CD4-positive, alpha-beta T cell treated with Interleukin-1 beta for 1 hour (primary cell): ENCODE measurements around the gene CHKA.

Experiments used
- DNase-seq, 2 donors: peaks; one replicate each; pipeline ENCODE4 v3.0.0-alpha.2; 2020 to 2022

Gene CHKA

DNA sequence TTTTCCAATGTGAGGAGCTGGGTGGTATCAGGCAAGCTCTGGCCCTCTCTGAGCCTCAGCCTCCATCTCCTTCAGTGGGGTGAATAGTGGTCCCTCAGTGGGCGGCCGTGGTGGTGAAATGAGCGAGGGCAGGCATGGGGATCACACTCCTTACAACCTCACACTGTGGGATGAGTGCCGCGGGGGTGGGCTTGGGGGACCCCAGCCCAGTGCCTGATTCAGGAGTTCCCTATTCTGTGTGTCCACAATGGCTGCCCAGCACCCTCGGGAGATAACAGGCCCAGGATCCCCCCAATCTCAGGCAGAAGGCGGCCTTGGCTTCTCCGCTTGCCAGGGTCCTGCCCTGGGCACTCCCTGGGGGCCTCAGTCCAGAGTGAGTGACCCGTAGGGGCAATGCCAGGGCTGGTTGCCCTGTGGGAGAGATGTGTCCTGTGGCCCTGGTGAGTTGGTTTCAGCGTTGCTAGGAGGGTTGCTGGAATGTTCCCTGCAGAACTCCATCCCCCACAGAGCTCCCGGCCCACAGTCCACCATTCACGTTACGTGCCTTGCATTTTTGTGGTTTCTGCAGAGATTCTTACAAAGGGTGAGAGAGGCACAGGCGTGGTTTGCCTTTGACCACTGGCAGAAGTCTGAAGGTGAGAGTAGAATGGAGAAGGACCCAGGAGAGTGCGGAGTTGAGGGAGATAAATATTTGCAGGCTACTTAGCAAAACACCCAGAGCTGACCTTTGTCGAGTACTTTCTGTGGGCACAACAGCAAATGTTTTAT is 108.2 kb downstream of the CHKA start:
- DNase-seq = no peak

DNA sequence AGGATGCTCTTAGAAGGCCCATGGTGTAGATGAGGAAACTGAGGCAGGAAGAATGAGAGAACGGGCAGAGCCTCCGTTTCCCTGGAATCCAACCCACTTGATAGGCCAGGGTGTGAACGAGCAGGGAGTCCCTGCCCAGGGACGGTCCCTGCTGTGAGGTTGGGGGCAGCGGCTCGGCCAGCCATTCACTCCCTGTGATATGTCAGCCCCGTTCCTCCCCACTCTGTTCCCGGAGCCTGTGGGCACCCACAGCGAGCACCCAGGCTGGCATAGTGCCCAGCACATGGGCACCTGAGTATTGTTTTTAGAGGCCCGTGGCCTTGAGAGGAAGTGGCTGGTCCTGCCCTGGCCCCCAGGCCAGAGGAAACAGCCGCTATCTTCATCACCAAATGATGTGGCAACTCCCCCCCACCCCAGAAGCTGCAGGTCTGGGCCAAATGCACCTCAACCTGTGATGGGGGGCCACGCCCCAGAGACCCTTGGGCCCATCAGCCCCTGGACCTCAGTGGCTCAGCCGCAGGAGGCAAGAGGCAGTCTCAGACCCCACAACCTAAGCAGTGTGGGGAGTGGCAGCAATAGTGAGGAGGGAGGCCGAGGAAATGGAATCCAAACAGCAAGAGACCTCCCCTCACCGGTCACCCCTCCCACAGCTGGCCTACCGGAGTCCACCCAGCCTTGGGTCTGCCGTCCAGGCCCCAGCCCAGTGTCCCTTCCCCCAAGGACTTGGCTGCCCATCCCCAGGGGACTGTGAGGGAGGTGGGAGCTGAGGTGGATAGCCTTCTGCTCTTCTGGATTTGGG is 108.9 kb downstream of the CHKA start:
- no peak for DNase-seq

- no peak for DNase-seq
Measured at GRCh38 chr11:68011051-68011943, 109.9 kb downstream of the CHKA start.

- peak; percentile 14 to 72 for DNase-seq
Measured at GRCh38 chr11:68010090-68011041, 110.8 kb downstream of the CHKA start, which contains the start of gene ALDH3B1. ALDH3B1 (plus strand) TSS chr11:68010327; CDS start chr11:68015298, 4,971 bp downstream.

DNA sequence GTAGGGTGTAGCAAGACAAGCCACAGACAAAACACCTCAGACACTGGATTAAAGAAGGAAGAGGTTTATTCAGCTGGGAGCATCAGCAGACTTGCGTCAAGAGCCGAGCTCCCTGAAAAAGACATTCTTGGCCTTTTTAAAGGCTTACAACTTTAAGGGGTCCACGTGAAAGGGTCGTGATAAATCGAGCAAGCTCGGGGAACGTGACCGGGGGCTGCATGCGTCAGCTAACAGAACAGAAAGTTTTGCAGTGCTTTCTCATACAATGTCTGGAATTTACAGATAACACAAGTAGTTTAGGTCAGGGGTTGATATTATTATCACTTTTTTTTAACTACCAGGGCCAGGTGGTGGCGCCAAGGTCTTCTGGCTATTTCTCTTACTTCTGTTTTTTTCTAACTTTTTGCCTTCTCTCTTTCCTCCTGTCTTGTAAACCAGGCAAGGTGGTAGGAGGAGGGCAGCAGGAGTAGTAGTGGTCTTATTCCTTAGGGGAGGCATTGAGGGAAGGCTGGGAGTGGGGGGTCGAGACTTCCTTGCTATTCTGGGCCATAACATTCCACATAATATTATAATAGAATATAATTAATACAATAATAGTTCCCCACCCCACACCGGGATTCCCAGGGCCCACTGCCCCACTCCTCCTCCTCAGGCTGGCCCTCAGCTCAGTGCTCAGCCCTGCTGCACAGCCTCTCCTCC is 111.6 kb downstream of the CHKA start:
- peak in 1 of 2 donors; percentile 41 for DNase-seq

DNA sequence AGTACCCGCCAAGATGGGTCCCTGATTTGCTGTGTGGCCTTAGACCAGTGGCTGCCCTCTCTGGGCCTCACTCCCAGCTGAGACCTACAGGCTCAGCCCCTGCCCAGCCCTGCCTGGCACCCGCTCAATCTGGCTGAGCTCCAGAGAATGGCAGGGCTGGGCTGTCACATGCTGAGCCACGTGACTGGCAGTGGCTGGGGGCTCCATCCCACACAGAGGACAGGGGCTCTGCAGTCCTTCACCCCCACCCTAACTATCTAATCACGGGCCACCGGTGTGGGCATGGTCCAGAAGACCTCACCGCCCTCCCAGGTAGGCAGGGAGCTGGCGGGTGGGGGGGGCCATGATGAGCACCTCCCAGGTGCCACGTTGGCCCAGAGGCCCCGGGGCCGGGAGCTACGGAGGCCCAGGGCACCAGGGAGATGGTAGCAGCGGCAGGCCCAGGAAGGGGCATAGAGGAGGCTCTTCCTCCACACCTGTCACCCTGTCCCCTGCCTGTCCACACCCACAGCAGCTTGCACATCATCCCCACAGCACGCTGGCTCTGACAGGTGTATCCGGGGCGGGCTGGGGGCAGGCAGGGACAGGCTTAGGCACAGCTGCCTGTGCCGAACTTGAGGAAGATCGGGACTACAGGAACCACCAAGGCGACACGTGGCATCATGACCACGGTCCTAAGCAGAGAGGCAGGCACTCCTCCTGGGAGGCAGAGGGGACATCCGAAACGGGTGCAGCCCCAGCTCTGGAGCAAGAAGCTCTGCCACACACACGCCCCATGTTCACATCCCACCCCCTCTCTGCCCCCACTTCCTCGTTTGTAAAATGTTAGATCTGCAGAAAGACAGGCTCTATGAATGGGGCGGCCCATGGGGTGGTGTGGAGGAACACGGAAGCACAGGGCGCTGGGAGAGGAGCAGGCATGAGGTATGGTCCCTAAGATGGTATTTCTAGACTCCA is 112.5 kb downstream of the CHKA start:
- DNase-seq = peak in 1 of 2 donors; percentile 25

DNA sequence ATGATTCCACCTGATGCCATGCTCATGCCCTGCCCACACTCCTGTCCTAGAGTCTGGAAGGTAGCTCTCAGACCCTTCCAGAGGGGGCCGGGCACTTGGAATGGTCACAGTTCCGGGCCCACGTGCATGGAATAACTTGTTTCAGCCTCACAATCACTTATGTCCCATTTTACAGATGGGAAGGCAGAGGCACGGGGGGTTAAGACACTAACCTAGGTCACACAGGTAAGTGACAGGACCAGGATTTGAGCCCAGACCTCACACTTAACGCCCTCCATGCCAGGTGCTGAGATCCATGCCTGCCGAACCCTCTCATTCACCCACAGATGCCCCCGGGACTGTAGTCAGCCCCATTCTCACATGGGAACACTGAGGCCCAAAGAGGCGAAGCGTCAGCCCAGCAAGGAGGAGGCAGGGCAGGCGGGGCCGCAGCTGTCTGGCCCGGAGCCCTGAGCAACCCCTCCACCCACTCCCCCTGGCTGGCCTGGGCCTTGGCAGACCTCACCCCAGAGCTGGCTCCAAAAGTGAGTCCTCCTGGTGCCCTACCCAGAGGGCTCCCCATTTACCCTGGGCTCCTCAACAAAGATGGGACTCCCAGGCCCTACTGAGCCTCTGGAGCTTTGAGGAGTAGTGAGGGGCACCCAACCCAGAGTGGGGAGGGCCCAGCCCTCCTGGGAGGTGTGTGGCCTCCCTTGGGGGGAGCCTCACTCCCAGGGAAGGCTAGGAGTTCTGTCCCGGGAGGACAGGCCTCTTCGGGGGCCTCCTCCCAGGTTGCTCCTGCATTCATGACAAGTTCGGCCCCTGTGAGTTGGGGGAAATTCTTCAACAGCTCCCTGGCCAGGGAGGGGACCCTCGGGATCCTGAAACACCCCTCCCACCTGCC is 113.4 kb downstream of the CHKA start:
- no peak for DNase-seq

DNA sequence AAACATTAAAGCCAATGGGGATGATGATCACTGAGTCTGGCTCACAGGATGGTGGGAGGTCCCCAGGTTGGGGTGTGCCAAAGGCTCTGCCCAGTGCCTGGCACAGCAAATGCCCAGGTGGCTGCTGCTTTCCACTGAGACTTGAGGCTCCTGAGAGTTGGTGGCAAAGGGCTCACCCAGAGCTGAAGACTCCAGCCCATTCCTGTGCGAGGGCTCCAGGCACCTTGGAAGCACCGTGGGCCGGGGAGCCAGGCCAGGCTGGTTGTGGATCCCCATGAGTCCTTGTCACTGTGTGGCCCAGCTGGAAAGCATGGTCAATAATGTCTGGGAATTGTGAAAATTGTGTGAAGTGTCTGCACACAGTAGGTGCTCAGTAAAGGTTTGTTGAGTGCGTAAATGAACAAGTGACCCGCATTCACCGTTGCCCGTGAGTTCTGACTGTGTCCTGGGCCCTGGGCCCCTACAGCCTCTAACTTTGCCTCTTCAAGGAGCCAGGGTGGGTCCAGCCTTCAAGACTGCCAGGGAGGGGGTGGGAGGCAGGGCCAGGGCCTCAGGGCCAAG is 114.5 kb downstream of the CHKA start:
- no peak for DNase-seq

DNA sequence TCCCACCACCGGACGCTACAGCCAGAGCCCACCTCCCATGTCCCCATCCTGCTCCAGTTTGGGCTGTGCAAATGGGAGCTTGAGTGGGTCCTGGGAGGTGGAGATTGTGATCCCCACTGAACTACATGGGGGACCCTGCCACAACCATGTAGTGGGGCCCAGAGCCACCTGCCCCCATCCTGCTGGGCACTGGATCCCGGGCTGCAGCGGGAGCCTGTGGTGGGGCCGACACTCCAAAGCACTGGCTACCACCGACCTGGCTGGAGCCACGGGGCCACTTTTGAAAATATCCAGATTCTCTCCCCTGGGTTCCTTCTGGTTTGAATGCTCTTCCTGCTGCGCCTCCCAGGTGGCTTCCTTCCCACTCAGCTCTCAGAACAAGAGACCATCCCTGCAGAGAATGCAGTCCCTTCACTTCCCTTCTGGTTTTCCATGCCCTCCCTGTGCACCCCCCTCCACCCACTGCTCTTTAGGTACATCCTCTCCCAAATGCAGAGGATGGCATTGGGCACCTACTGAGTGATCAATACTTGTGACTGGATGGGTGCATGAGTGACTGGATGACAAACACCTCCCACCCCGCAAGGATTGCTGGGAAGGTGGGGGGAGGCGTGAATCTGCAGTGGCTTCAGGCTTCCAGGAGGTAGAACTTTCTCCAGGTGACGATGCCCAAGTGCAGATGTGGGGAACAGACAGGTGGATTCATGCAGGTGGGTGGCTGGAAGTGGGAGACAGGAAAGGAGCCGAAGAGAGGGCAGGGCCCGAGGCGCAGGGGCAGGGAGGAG is 116.4 kb downstream of the CHKA start:
- no peak for DNase-seq

- DNase-seq = peak; percentile 84 to 88
Measured at GRCh38 chr11:68003846-68004550, 117.2 kb downstream of the CHKA start, which contains the start of gene UNC93B1. UNC93B1 (minus strand) TSS chr11:68004097; CDS start chr11:68004043, 54 bp downstream.

DNA sequence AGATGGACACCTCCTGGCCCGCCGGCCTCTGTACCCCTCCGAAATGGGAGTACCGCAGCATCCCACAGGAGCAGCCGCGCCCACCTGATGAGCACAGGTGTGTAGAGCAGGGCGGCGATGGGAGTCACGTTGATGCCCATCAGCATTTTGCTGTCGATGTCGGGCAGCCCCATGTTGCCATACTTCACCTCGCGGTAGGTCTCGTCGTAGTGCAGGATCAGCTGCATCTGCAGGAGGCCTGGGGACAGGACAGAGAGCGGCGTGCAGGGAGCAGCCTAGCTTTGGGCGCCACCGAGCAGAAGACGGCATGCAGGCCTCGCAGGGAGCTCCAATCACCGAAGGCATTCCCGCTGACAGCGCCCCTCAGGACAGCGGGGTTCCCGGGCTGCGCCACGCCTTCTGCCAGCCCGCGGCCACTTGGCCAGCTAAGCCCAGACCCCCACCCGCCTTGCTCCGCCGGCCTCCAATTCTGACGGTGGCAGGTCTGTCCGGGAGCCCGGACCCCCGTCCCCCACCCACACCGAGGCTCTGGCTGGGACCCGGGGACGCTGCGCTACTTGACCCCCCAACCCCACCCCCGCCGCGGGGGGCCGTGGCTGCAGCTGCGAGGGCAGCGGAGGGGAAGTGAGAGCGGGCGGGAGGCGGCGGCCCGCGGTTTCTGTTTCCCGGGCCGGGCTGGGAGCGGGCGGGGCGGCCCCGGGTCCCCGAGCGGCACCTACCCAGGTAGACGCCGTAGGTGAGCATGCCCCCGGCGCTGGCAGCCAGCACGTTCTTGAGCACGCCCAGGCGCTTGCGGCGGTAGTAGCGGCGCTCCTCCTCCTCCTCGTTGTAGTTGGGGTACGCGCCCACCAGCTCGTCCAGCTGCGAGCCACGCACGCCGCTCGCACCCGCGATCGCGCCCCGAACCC is 118.0 kb downstream of the CHKA start:
- DNase-seq = peak; percentile 63 to 68
